Cerebellar nuclear complex (tissue), 1 donor: ENCODE results near the gene GTF3C4.
A peak's percentile ranks its signal among the peaks of the same experiment; 100 is the strongest.

Experiments
- DNase-seq, 2 experiments: peaks; one replicate each; lab custom pipeline; 2025; lab: John Stamatoyannopoulos, UW

GTF3C4 gene, protein sequence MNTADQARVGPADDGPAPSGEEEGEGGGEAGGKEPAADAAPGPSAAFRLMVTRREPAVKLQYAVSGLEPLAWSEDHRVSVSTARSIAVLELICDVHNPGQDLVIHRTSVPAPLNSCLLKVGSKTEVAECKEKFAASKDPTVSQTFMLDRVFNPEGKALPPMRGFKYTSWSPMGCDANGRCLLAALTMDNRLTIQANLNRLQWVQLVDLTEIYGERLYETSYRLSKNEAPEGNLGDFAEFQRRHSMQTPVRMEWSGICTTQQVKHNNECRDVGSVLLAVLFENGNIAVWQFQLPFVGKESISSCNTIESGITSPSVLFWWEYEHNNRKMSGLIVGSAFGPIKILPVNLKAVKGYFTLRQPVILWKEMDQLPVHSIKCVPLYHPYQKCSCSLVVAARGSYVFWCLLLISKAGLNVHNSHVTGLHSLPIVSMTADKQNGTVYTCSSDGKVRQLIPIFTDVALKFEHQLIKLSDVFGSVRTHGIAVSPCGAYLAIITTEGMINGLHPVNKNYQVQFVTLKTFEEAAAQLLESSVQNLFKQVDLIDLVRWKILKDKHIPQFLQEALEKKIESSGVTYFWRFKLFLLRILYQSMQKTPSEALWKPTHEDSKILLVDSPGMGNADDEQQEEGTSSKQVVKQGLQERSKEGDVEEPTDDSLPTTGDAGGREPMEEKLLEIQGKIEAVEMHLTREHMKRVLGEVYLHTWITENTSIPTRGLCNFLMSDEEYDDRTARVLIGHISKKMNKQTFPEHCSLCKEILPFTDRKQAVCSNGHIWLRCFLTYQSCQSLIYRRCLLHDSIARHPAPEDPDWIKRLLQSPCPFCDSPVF

DNA sequence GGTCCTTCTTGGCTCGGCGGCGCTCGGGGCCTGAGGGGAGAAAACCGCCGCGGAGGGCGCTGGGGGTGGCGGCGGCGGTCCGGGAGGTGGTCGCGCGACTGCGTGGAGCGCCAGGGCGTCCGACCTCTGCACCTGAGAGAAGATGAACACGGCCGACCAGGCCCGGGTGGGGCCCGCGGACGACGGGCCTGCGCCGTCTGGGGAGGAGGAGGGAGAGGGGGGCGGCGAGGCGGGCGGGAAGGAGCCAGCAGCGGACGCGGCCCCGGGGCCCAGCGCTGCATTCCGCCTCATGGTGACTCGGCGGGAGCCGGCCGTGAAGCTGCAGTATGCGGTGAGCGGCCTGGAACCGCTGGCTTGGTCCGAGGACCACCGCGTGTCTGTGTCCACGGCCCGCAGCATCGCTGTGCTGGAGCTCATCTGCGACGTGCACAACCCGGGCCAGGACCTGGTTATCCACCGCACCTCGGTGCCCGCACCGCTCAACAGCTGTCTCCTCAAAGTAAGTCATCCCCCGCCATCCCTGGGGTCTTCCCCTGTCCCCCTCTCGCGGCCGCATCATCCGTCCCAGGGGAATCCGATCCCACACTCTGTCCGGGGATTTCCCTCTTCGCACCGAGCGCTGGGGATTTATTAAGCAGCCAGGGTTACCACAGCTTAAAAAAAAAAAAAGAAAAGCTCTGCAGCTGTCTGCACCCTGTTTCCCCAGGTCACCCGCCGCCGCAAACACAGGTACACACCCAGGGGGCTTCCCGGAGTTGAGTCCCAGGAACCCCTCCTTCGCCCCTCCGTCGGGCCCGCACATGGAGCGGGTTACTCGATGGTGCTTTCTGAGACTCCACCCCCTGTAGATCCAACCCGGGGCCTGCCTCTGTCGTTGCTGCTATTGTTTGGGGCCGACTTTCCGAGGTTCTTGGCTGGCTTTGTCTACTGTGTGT lies at the start of gene GTF3C4:
GTF3C4 (plus strand) TSS at position 8 of the 935 bp plus-strand sequence; CDS start at position 143, 135 bp downstream.
- DNase-seq = no peak

DNA sequence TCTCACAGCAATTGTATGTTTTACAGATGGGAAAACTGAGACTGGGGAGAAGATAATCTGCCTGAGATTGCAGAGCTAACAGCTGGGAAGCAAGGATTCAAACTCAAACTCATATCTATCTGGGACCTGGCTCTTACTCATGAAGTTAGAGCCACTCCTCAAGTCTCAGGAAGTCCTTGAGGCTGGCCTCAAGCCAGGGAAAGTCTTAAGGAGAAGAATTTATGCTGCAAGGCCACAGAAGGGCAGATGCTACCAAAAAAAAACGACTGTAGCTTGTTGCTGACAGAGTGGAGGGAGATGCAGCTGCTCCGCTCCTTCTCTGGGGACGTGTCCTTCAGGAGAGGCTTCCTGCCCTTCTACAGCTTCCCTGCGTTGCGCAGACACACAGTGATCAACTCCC lies 48.1 kb upstream of the GTF3C4 start:
- no peak for DNase-seq

DNA sequence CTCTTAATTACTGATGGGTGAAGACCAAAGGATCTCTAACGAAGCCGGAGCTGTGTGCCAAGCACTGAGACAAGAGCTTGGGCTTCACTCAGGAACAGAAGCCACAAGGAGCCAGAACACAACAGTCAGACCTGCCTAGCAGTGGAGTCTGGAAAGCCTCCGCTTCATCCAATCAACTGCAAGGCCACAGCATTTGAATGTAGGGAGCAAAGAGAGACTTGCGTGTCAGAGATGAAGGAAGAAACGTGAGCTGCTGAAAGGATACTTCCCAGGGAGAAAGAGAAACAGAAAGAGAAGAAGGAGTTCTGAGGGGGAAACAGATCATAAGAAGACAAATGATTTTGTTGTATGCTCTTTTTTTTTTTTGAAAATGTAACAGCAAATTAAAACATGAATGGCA lies 44.0 kb upstream of the GTF3C4 start:
- no peak for DNase-seq

DNA sequence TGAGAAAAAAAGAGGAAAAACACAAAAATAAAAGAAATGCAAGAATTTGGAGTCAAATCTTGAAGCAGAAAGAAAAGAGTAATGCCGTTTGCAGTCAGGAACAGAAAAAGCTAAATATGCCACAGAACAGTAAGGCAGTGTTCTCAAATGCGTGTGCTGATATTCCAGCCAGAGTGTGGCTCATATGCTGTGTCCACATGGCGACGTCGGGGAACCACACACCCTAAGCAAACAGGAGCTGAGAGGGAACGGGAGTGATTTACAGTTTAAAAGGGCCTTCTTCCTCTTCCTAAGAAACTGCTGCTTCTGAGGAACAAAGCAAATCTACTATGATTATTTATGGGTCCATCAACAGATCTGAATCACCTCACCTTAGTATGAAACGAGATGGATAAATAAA lies 43.2 kb upstream of the GTF3C4 start:
- no peak for DNase-seq

DNA sequence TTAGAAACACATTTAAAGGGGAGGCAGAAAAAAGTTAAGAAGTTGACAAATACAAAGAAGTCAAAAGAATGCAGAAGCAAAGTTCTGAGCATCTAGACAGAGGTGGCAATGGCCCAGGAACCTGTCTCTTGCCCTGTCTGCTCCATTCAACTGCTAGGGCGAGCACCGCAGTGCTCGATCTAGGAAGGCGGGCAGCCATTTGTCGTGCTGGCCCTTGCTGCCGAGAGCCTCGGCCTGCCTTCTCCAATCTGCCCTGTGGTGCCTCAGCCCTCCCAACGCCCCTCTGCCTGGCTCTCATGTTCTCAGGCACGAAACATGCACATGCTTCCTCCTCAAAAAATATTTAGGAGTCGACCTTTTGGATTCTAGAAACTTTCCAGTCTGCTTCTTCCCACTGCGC lies 42.7 kb upstream of the GTF3C4 start:
- DNase-seq = no peak

DNA sequence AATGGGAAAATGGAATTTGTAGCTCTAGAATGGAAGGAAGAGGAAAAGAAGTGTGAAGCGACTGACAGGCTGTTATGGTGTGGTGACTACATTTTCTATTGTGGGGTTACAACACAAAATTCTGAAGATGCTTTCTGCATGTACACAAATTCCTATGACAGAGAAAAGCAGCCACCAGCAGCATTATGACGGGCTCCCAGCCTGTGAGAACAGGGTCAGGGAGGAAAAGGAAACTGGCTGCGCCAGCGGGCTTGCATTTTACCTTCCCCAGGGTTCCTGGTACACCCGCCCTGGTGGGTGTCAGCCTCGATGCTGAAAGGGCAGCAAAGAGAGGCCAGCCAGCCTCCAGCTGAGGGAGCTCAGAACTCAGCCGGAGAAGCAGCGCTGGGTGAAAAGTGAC lies 41.5 kb upstream of the GTF3C4 start:
- no peak for DNase-seq

DNA sequence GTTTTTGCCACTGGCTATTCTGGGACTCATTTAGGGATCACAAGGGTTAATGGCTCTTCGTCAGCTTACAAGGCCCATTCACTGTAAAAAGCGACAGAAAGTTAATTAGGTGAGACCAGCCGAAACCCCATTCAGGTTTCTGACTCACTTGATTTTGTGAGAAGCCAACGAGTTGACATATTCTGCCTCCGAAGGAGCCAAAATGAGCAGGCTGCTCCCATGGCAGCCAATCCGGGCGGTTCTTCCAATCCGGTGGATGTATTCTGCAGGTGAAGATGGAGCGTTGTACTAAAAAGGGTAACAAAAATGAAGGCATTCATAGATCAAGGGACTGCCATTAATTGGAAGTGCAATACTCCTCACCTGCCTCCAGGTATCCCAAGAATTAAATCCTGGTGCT lies 40.1 kb upstream of the GTF3C4 start:
- DNase-seq = no peak

DNA sequence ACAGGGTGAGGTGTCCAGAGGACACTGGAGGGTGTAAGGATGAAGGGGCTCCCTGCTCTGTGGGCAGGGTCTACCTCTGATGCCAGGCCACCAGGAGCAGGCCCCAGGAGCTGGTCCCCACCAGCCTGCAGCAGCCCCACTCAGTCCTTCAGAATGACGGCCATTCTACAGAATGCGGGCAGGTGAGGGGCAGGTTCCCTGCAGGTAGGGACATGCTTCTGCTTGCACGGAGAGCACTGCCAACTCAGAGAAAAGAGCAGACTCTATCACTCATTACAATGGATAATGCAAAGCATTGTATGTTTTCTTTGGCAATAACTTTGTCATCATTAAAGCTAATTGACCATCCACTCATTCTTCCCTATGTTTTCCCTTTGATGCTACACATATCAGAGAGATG lies 39.5 kb upstream of the GTF3C4 start:
- no peak for DNase-seq

DNA sequence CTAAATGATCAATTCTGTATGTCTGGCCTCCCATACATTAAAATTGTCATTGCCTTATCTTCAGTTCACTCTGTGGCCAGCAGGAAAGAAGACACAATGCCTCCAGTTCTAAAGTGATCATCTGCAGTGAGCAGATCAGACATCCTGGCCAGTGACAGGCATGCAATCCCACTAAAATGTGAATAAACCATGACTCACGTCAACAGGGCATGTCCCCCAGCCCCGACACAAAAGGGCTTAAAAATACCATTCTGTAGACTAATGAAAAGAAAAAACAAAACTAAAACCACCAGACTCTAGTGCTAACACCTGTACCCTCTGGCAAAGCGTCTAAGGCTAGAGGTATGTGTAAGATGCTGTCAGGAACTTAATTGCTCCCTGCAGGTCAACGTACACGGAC lies 39.0 kb upstream of the GTF3C4 start:
- DNase-seq = no peak

DNA sequence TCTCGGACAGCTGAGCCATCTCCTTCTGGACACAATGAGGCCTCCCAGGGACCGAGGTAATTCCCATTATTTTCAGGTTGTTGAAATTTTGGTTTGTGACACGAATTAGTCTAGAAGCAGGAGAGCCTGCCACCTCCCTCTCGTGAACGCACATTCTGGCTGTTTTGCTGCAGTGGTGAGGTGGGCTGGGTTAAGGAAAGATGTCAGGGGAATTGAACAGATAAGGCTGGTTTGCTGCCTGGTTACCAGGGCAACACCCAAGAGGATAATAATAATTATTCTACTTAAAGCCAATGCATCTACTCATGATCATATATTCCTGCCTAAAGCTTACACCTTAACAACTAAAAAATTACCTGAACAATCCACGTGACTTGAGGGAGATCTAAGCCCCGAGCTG lies 38.6 kb upstream of the GTF3C4 start:
- no peak for DNase-seq

DNA sequence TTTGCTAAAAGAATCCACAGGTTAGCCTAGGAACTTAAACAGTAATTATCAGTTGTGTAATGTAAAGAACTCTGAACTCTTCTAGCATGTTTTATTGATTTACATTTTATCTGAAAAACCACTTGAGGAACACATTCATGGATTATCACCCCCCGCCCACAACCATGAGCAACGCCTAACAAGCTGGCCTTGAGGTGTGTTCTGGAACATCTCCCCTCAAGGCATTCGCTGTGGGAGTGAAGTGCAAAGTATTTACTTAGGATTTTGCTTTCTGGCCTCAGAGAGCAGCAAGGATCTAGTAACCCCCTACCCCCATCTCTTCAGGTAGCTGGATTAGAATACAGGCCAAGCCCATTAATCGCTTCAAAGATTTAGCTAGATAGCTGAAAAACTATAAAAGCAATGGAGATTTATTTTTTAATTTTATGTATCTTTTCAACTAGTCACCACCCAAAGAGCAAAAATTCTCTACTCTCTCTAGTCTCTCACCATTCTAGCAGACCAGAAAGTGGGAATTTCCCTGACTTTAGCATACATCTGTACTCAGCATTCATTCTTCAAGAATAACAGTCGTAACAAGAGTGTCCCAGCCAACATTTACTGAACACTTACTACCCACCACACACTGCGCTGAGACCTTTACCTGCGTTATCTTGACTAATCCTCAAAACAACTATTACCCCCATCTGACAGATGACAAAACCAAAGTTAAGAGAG lies 37.7 kb upstream of the GTF3C4 start:
- DNase-seq = no peak

DNA sequence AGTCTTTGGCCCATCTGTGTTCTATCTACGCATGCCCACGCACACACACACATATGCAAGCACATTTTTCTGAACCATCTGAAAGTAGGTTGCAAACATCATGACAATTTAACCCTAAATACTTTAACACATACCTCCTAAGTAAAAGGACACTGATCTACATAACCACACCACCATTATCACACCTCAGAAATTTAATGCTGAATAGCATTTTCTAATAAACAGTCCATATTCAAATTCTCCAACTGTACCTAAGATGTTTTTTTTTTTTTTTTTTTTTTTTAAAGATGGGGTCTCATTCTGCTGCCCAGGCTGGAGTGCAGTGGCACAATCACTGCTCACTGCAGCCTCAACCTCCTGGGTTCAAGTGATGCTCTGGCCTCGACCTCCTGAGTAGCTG lies 35.9 kb upstream of the GTF3C4 start:
- DNase-seq = no peak

DNA sequence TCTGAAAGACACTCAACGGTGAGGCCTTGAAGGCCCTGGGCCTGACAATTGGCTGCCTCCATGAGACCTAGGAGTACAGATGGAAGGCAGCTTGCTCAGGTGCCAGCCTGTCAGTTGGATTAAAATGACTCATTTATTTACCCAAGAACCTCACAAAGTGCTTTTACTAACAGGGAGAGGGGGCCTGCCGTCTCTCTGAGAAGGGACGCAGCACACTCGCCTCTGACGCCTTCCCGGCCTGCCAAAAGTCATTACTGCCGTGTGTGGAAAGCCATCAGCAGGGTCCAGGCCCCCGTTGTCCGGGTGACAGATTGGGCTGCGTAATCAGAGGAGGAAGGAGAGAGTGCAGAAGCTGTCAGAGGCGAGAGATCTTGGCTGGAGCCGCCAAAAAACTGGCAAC lies 32.9 kb upstream of the GTF3C4 start:
- DNase-seq = peak; percentile 48 to 50

DNA sequence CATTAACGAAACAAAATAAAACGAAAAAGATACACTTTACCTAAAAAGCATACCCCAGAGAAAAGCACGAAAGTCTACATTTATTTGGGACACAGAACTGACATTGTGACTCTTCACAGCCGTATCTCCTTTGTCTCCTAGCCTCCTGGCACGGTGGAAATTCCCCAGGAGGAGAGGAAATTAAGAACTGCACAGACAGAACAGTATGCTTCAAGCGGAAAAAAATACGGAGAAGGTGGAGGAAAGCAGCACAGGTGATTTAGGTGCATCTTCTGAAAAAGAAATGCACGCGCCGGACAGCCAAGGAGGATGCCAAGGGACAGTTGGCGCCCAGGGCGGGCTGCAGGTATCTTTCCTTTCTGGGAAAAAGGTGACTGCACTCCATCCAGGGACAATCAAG lies 32.5 kb upstream of the GTF3C4 start:
- peak in 1 of 2 experiments; percentile 55 for DNase-seq

DNA sequence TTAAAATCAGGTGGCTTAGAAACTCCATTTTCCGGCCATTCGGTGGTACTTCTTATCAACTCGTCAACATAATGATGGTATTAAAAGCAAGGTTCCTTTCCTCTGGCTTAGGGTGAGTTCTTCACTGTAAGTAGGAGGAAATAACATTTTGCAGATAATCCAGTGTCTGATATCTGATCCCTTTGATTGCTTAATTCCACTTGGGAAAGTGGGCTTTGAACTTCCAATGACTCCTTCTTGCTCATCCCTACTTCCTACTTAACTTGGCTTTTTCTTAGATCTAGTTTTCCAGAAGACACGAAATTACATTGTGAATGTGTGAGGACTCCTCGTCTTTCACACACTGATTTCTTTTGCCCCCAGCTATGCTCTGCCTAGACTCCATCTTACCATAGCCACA lies 32.0 kb upstream of the GTF3C4 start:
- DNase-seq = no peak

DNA sequence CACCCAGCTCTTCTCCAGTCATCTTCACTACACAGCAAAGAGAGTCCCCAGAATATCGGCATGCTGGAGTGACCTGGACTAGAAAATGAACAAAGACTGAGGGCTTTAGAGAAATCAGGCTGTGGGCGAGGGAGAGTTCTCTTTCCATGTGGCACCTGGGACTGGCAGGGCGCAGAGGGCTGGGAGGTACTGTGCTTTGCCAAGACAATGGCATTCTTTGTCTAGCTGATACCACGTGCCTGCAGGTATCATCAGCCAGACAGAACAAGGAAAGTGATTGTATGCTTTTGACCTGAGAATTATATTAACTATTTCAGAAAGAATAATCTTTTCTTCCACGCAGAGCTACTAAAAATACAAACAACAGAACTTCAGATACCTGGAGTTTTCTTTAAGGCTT lies 30.9 kb upstream of the GTF3C4 start:
- DNase-seq = no peak

DNA sequence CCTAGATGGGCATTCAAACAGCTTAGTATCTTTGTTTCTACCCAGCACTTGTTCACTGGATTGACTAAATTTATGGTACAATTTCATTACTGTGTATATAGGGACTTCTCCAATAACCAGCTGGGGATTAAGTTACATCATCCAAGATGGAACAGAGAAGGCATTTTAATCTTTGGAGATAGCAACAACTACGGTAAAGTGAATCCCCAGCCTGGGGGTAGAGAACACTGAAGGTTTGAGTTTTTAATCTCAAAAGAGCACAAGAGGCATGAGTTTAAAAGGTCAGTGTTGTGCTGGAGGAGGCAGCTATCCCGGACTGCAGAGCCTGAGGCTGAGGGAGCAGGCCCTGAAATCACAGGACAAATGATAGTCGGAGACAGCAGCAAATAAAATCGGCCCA lies 29.0 kb upstream of the GTF3C4 start:
- no peak for DNase-seq

DNA sequence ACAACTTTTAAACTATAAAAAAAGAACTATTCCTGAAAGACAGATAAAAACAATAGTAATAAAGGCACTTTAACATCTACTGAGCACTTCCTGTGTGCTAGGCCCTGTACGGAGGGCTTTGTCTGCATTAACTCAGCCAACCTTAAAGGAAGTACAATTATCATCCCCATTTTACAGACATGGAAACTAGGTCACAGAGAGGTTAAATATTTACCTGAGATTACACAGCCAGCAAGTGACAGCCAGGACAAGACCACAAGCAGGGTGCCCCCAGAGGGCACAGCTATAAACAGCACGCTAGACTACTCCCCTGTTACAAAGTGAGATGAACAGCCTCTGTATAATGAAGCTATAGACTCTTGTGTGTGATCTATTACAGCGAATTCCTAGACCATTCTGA lies 26.0 kb upstream of the GTF3C4 start:
- DNase-seq = no peak

DNA sequence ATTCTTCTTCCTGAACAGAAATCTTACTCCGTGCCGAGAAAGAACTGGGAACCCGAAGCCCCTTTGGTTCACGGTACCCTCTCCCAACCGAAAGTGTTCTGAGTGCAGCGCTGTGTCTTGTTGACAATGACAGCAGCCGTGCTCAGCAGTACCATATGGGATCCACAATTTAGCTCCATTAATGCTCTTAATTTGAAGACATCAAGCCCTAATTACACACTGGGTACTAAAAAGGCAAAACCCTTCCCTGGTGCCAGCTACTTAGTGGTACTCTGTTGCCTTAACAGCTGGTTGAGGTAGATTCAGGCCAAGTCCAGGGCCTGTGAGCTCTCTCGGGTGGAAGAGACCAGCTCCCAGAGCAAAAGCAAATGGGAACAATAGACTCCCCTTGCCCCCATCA lies 25.0 kb upstream of the GTF3C4 start:
- DNase-seq = no peak

DNA sequence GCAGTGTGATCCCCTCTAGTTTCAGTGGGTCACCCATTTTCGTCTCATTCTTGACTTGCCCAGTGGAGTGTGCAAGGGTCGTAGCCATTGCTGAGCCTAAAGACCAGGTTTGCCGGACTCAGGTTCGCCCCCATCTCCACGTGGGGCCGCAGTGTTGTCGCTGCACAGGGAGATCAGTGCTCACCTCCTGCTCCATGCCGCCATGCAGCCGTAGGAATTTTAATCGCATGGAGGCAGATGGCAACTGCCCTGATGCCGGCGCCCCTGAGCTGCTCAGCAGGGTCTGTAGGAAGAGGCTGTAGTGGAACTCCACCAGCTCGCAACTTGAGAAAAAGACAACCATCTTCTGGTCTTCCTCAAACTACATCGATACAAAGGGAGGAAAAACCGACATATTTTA lies 24.6 kb upstream of the GTF3C4 start:
- DNase-seq = no peak

DNA sequence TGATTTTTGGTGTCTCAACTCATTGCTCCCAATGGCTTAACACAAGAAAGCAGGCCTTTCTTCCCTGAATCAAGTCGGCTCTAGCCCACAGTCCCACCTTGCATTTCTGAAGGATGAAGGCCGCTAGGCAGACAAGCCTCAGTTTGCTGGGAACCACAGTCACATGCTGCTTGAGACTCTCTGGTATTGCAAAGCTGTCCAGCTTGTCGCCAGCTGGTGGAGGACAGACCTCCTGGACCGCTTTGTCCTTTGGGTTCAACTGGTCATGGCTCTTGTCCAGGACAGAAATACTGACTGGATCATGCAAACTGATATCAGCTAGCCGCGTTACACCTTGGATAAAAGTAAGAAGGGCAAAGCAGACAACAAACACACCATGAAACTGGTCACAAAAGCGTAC lies 23.5 kb upstream of the GTF3C4 start:
- no peak for DNase-seq

DNA sequence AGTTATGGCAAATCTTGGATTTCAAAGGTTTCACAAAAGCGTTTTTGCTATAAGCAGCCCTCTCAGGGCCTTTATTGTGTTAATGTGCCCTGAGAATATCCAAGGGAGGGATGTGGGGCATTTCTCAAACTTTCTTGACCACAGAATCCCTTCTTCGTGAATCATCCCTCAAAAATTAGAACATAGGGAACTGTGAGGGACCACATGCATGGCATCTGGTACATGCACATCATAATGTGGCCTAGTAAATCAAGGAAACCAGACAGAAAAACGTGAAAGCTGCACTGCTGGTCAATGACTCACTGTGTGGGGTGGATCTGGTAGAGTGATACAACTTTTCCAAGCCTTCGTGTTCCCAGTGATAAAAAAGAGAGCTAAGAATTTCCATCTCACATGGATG lies 22.9 kb upstream of the GTF3C4 start:
- no peak for DNase-seq
